ENCODE results near the gene NF1.

- TF ChIP-seq EZH2 (IDR thresholded peaks at IDR 0.05) (no peak), POLR2AphosphoS5 (IDR thresholded peaks at IDR 0.05; ENCODE audit: borderline replicate concordance, low read depth, low read length) (no peak), FOXP2 (optimal IDR thresholded peaks at IDR 0.05; ENCODE audit: control extremely low read depth, extremely low read length, insufficient read depth) (no peak)
Measured at GRCh38 chr17:31226950-31227349, 132.2 kb downstream of the NF1 start.

Measured in SK-N-MC (cell line).